Measurements from ENCODE around the gene TBC1D4. TPM values are rescaled to one million over a fixed set of nuclear protein-coding genes. Genes with fewer than 3 reads are reported as not detected.
"Not testable (repeated sequence)": the region's sequence is repeated elsewhere in the genome, so short reads cannot be mapped to it uniquely, and the experiment has no call there.

Gene TBC1D4
- total RNA-seq, 1 experiment from 2014 or later: 19.5 TPM

DNA sequence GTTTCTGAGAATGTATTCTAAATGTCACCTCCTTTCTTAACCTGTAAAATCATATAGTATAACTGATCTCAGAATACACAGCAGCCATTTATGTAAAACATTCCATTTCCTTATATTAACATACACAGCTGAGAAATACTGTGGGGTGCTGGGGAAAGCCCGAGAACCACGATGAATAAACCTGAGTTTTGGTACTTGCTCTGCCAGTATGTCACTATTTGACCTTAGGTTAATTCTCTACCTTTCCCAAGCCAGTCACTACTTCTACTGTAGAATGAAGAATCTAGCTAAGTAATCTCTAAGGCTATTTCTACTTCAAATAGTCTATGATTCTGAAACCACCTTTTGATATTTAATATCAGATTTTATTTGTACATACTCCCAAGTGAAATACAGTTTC is 173.7 kb downstream of the TBC1D4 start:
- no peaks in the 10 kb centered on the region for H3K79me2 ChIP-seq (ENCODE audit: low read depth)
- H3F3A ChIP-seq (ENCODE audit: insufficient read depth, low read depth): no peaks in the 10 kb centered on the region
- H3K9me3 ChIP-seq (ENCODE audit: insufficient read depth, low read depth): no peaks in the 10 kb centered on the region
- POLR2A ChIA-PET (ENCODE audit: unreplicated experiment): no interaction called here
- H3K4me2 ChIP-seq: no peak overlapping the region
- CTCF ChIA-PET: no interaction called here
- no TSS peak for BruUV-seq (replicated peaks)
- H2AFZ ChIP-seq: no peak overlapping the region
- no peaks in the 10 kb centered on the region; the same call in 1 of the 2 replicates for H3K9me2 ChIP-seq (ENCODE audit: insufficient read depth)
- 0 out of 2 replicates have a peak, but pooled peaks cover 3% of the 10 kb centered on the region for H4K20me1 ChIP-seq (ENCODE audit: insufficient read depth)
- no peak for DNase-seq
- TF ChIP-seq, protein P1, sequence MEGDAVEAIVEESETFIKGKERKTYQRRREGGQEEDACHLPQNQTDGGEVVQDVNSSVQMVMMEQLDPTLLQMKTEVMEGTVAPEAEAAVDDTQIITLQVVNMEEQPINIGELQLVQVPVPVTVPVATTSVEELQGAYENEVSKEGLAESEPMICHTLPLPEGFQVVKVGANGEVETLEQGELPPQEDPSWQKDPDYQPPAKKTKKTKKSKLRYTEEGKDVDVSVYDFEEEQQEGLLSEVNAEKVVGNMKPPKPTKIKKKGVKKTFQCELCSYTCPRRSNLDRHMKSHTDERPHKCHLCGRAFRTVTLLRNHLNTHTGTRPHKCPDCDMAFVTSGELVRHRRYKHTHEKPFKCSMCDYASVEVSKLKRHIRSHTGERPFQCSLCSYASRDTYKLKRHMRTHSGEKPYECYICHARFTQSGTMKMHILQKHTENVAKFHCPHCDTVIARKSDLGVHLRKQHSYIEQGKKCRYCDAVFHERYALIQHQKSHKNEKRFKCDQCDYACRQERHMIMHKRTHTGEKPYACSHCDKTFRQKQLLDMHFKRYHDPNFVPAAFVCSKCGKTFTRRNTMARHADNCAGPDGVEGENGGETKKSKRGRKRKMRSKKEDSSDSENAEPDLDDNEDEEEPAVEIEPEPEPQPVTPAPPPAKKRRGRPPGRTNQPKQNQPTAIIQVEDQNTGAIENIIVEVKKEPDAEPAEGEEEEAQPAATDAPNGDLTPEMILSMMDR (conservative IDR thresholded peaks at IDR 0.05): no peak
- no peak for TF ChIP-seq EZH2 (IDR thresholded peaks at IDR 0.05; ENCODE audit: low read depth)
- no peak overlapping the region for H3K4me3 ChIP-seq
- H3K36me3 ChIP-seq (ENCODE audit: low read depth): no peaks in the 10 kb centered on the region; the same call in 1 of the 2 replicates
- intact Hi-C loops (cut with micrococcal nuclease; ENCODE audit: unreplicated experiment): no loop called here
- no peak overlapping the region for H3K27ac ChIP-seq
- no peaks in the 10 kb centered on the region for H3K4me1 ChIP-seq (replicated peaks; ENCODE audit: insufficient read depth)
- H3K27me3 ChIP-seq (ENCODE audit: insufficient read depth, low read depth): no peaks in the 10 kb centered on the region

DNA sequence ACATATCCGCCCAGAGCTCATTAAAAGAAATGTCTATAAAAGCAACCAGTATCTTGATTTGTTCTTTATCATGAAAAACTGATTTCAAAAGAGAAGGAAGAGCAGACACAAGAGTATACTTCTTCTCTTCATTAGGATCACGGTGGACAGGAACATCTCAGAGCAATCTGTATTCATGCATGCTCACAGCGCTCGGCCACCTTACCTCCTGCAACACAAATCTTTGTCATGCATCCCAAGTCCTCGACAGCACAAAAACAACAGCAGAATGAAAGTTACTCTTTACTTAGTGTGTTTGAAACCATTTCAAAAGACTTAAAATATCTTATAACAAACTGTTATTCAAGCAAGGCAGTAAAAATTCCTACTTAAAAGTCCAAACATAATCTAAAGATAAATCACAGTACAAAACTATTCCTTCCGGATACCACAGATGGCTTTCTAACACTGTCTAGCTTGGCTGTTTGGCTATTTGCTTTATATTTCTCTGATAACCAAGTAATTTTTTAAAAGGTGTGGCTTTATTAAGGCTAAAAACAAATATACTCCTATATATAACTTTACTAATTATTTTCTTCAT is 174.5 kb downstream of the TBC1D4 start:
- CTCF ChIA-PET: no interaction called here

DNA sequence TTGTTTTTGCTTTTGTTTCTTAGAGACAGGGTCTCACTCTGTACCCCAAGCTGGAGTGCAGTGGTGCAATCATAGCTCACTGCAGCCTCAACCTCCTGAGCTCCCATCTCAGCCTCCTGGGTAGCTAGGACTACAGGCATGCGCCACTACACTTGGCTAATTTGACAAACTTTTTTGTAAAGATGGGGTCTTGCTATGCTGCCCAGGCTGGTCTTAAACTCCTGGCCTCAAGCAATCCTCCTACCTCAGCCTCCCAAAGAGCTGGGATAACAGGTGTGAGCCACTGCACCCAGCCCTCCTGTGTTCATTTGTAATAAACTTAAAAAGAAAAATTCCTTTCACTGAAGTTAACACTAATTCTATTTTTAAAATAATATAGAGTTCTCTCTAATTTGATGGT is 175.0 kb downstream of the TBC1D4 start:
- H3K36me3 ChIP-seq (ENCODE audit: low read depth); H3K79me2 ChIP-seq (ENCODE audit: low read depth); H3K27me3 ChIP-seq (ENCODE audit: insufficient read depth, low read depth); H3K4me1 ChIP-seq (replicated peaks; ENCODE audit: insufficient read depth); BruUV-seq (replicated peaks); H3K27ac ChIP-seq; H3K9me3 ChIP-seq (ENCODE audit: insufficient read depth, low read depth); H4K20me1 ChIP-seq (ENCODE audit: insufficient read depth); POLR2A ChIA-PET (ENCODE audit: unreplicated experiment); H3K4me2 ChIP-seq; intact Hi-C loops (cut with micrococcal nuclease; ENCODE audit: unreplicated experiment); H2AFZ ChIP-seq; H3K9me2 ChIP-seq (ENCODE audit: insufficient read depth); CTCF ChIA-PET; H3F3A ChIP-seq (ENCODE audit: insufficient read depth, low read depth); DNase-seq; H3K4me3 ChIP-seq: not testable (repeated sequence)

More for the DNA sequence above, 174.5 kb downstream of the TBC1D4 start:
- no peak for DNase-seq
- POLR2A ChIA-PET (ENCODE audit: unreplicated experiment): no interaction called here
- H3K27me3 ChIP-seq (ENCODE audit: insufficient read depth, low read depth): no peaks in the 10 kb centered on the region
- no peaks in the 10 kb centered on the region for H3K79me2 ChIP-seq (ENCODE audit: low read depth)
- no peak overlapping the region for H3K4me3 ChIP-seq
- 0 out of 2 replicates have a peak, but pooled peaks cover 3% of the 10 kb centered on the region for H4K20me1 ChIP-seq (ENCODE audit: insufficient read depth)
- no peak overlapping the region for H3K4me2 ChIP-seq
- no peak overlapping the region for H3K27ac ChIP-seq
- TF ChIP-seq EZH2 (IDR thresholded peaks at IDR 0.05; ENCODE audit: low read depth): no peak
- TF ChIP-seq, protein P1 (conservative IDR thresholded peaks at IDR 0.05): no peak
- BruUV-seq (replicated peaks): no TSS peak
- H2AFZ ChIP-seq: no peak overlapping the region
- intact Hi-C loops (cut with micrococcal nuclease; ENCODE audit: unreplicated experiment): no loop called here
- H3K9me3 ChIP-seq (ENCODE audit: insufficient read depth, low read depth): no peaks in the 10 kb centered on the region
- H3F3A ChIP-seq (ENCODE audit: insufficient read depth, low read depth): no peaks in the 10 kb centered on the region
- no peaks in the 10 kb centered on the region; the same call in 1 of the 2 replicates for H3K9me2 ChIP-seq (ENCODE audit: insufficient read depth)
- no peaks in the 10 kb centered on the region; the same call in 1 of the 2 replicates for H3K36me3 ChIP-seq (ENCODE audit: low read depth)
- H3K4me1 ChIP-seq (replicated peaks; ENCODE audit: insufficient read depth): no peaks in the 10 kb centered on the region

DNA sequence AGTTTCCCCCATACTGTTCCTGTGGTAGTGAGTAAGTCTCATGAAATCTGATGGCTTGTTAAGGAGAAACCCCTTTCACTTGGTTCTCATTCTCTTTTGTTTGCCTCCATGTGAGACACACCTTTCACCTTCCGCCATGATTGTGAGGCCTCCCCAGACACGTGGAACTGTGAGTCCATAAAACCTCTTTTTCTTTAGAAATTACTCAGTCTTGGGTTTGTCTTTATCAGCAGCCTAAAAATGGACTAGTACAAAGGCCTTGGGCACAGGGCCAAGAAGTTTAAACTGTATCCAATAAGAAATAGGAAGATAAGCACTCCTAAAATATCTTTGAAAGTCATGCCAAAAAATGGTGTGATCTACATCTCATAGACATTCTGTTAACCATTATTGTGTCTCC is 176.9 kb downstream of the TBC1D4 start:
- intact Hi-C loops (cut with micrococcal nuclease; ENCODE audit: unreplicated experiment): no loop called here
- Histone ChIP-seq H3K4me1 (replicated peaks; ENCODE audit: insufficient read depth) (no peaks in the 10 kb centered on the region), H4K20me1 (ENCODE audit: insufficient read depth) (0 out of 2 replicates have a peak, but pooled peaks cover 3% of the 10 kb centered on the region), H3K4me3 (no peak overlapping the region), H3K36me3 (ENCODE audit: low read depth) (no peaks in the 10 kb centered on the region; the same call in 1 of the 2 replicates), H3F3A (ENCODE audit: insufficient read depth, low read depth) (no peaks in the 10 kb centered on the region), H3K9me2 (ENCODE audit: insufficient read depth) (no peaks in the 10 kb centered on the region; the same call in 1 of the 2 replicates), H3K27ac (no peak overlapping the region), H3K9me3 (ENCODE audit: insufficient read depth, low read depth) (no peaks in the 10 kb centered on the region), H3K27me3 (ENCODE audit: insufficient read depth, low read depth) (no peaks in the 10 kb centered on the region), H2AFZ (no peak overlapping the region), H3K79me2 (ENCODE audit: low read depth) (no peaks in the 10 kb centered on the region), H3K4me2 (no peak overlapping the region)
- no TSS peak for BruUV-seq (replicated peaks)
- no peak for TF ChIP-seq EZH2 (IDR thresholded peaks at IDR 0.05; ENCODE audit: low read depth)
- TF ChIP-seq, protein P1 (conservative IDR thresholded peaks at IDR 0.05): no peak
- POLR2A ChIA-PET (ENCODE audit: unreplicated experiment): no interaction called here
- CTCF ChIA-PET: no interaction called here
- DNase-seq: no peak
